Lung microvascular endothelial cell (primary cell): Measurements from ENCODE around the gene CNDP2. TPM values are rescaled to one million over a fixed set of nuclear protein-coding genes. Genes with fewer than 3 reads are reported as not detected.
A peak's percentile ranks its signal among the peaks of the same experiment; 100 is the strongest.

Experiments used
- DNase-seq, 2 donors: peaks; one replicate each; pipeline versions ENCODE4 v3.0.0 to v3.0.0-alpha.2; 2010; ENCODE audit warnings: low read depth in 2 of 2
- total RNA-seq: library from RNA; depleted of rRNA; stranded (reverse); fragments of >200 nt; gene quantifications from 2 replicates; pipeline ENCODE4 v1.2.1, GENCODE V29; 2014

The CNDP2 gene
- total RNA-seq, 1 donor from 2014 or later = 68.5 TPM

GRCh38 chr18:74472312-74472711 is 23.9 kb upstream of the CNDP2 start:
- no peak for DNase-seq

GRCh38 chr18:74473976-74474640 is 22.1 kb upstream of the CNDP2 start:
- DNase-seq = no peak

DNA sequence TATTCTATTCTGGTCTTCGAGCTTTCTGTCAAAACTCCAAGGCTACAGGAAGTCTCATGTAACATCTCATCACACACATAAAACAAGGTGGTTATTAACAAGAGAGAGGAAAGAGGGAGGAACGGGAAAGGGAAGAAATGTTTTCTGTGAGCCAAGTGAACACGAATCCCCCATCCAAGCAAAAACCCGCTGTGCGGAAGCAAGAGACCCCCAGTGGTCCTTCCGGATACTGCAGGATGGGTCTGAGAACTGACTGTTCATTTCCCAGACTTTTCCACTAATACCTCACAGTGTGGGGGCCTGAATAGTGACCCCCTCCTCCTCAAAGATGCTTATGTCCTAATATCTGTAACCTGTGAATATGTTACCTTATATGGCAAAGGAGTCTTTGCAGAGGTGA is 20.0 kb upstream of the CNDP2 start:
- DNase-seq = peak in 1 of 2 donors; percentile 29

- no peak for DNase-seq
Observed at GRCh38 chr18:74477771-74478170, 18.4 kb upstream of the CNDP2 start.

GRCh38 chr18:74478316-74478715 is 17.8 kb upstream of the CNDP2 start:
- no peak for DNase-seq

- DNase-seq = no peak
Observed at GRCh38 chr18:74478880-74479279, 17.3 kb upstream of the CNDP2 start.

- DNase-seq = no peak
Observed at GRCh38 chr18:74479486-74480148, 16.5 kb upstream of the CNDP2 start.

- DNase-seq = no peak
Observed at GRCh38 chr18:74480149-74480651, 16.0 kb upstream of the CNDP2 start.

GRCh38 chr18:74482697-74483096 is 13.5 kb upstream of the CNDP2 start:
- no peak for DNase-seq

- no peak for DNase-seq
Observed at GRCh38 chr18:74486119-74486849, 9.9 kb upstream of the CNDP2 start.

DNA sequence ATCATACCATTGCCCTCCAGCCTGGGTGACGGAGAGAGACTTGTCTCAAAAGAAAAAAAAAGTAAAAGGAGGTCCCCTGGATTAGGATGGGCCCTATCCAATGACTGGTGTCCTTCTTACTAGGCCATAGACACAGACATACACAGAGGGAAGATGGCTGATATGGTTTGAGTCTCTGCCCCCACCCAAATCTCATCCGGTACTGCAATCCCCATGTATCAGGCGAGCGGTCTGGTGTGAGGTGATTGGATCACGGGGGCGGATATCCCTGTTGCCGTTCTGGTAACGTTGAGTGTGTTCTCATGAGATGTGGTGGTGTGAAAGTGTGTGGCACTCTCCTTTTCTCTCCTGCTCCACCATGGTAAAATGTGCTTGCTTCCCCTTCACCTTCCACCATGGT is 7.8 kb upstream of the CNDP2 start:
- DNase-seq = no peak

DNA sequence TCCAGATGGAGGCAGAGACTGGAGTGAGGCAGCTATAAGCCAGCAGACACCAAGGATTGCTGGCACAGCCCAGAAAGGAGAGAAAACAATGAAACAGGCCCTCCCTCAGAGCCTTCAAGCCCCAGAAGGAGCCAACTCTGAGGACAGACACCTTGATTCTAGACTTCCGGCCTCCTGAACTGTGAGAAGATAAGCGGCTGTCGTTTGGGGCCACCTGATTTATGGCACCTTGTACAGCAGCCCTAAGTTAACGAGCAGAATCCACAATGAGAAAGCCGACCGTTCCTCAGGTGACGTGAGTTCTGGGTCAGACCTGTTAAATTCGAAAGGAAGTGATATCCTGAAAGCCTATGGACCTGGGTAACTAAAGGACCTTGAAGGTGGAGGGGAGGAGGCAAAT is 7.3 kb upstream of the CNDP2 start:
- DNase-seq = no peak

DNA sequence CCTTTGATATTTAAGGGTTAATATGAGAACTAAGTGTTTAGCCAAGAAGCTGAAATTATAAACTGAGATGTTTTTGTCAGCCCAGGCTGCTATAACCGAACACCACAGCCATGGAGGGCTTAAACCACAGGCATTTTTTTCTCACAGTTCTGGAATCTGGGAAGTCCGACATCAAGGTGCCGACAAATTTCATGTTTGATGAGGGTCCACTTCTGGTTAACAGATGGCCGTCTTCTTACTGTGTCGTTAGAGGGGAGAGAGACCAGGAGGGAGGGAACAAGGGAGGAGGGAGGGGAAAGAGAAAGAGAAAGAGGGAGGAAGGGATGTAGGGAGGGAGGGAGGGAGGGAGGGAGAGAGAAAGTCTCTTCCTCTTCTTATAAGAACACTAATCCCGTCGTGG is 6.5 kb upstream of the CNDP2 start:
- no peak for DNase-seq

DNA sequence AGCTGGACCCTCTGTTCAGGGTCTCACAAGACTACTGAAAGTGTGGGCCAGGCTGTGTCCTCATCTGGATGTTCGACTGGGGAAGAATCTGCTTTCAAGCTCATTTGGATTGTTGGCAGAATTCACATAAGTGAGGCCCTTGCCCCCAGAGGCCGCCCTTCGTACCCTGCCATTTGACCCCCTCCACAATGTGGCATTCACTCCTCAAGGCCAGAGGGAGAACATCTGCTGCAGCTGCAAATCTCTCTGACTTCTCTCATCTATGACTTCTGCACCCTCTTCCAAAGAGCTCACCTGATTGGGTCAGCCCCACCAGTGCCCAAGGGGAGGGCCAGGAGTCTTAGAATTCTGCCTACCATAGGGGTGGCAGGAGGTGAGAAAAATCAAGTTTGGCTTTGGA is 3.9 kb upstream of the CNDP2 start:
- DNase-seq = no peak

GRCh38 chr18:74493689-74494088 is 2.5 kb upstream of the CNDP2 start:
- peak; percentile 76 to 85 for DNase-seq

DNA sequence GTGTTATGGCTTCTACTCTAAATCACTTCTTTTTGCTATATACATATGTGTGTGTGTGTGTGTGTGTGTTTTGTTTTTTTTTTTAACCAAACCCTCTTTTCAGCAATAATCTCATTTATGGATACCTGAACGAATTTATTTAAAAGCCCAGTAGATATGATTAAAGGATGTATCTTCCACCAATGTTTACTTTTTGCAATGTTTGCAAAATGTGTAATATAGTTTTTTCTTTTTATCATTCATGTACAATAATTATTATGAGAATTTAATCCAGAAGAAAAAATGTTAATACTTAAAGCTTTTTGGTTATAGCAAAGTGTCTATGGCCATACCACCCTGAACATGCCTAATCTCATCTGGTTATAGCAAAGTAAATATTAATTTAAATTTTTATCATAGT is 1.6 kb upstream of the CNDP2 start:
- no peak for DNase-seq

DNA sequence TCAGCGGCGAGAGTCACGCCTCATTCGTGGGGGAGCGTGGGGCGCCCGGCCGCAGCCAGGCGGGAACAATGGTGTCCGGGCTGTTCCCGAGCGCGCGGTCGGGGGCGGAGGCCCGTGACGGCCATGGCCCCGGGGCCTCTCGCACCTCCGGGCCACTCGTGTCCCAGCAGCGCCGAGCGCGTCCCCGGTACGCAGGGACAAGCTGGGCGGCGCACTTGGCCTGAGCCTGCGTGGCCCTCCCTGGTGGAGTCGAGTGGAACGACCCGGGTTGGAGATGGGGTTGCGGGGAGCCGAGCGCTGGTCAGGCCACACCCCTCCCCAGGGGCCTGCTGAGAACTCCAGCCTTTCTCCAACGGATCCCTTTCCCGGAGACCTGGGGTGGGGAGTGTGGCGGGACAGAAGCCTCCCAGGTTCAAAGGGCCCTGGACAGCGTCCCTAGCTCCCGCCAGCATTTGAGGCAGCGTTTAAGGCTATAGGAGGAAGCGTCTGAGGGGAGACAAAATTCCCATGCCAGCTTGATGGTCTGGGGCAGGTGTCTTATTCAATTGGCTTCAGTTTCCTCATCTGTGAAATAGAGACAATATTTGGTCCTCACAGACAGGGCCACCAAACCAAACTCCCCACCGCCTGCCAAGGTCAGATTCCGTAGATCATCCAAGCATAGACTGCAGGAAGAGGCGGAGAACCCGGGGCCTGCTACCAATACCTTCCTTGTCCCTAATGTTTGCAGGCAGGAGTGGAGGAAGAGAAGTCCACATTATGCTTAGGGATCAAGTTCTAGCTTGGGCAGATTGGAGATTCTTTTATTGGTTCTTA is 553 bp downstream of the CNDP2 start:
- peak; percentile 63 to 65 for DNase-seq

DNA sequence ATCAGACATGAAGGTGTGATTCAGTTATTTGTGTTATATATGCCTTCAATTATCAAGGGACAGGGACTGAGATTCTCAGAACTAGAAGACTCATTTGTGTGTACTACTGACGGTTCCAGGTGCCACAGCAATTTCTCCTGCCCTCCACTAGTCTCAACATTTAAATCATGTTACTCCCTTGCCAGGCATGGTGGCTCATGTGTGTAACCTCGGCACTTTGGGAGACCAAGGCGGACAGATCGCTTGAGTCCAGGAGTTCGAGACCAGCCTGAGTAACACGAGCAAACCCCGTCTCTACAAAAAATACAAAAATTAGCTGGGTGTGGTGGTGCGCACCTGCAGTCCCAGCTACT is 1.1 kb downstream of the CNDP2 start:
- no peak for DNase-seq

GRCh38 chr18:74497778-74498177 is 1.6 kb downstream of the CNDP2 start:
- no peak for DNase-seq

DNA sequence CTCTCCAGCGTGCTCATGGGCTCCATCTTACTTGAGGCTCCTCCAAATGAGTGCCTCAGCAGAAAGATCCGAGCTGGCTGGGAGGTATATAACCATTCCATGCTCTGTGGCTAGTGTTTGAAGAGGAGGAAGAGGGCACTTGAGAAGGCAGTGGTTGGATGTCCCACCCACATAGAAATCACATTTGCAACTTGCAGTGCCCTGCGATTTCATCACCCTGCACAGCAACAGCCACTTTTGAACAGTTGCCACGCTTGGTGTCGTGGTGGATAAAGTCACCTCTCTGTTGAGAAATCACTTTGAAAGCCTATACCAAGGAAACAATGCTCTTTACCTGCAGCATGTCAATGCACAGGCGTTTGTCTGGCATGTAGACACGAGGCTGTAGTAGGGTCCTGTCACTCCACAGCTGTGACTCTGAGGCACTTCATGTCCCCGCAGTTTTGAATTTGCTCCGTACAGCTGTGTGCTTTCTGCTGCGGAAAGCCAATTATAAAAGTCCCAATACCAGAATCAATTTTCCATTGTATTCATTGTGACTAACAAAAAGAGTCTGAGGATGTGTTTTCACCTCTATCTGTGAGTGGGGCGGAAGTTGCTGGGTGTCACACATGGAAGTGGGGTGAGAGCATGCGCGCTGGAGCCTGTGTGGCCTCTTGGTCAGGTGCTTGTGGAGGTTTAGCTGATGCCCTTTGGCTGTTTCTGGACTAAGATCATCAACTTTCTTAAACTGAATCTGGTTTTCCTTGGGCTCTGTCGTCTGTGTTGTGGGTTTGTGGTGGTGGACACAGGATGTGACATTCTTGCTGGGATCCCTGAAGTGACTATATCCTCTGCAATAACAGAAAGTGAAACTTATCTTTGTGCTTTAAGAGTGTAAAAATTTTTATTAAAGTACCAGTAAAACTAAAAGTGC is 2.8 kb downstream of the CNDP2 start:
- DNase-seq = peak; percentile 40 to 86

DNA sequence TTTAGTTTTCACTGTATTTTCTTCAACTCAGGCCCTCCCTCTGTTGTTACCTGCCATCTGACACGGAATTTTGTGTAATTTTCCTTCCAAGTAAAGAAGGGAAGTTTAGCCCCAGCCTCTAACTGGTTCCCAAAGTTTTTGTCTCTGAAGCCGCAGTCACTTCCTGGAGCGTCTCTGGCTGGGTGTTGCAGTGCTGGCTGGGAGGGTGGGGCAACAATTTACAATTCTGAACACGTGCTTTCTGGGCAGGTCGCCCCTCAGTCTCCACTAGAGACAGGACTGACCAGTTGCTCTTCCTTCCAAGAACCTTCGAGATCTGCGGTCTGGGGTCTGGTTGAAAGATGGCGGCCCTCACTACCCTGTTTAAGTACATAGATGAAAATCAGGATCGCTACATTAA is 3.5 kb downstream of the CNDP2 start:
- peak; percentile 81 to 82 for DNase-seq
